Hematopoietic multipotent progenitor cell treated with erythropoietin and hydrocortisone succinate and interleukin-3 and kit ligand, for 15 days (in vitro differentiated cells): ENCODE measurements around the gene CAMK2G.

Experiments used
- DNase-seq: peaks from one replicate; pipeline ENCODE4 v3.0.0-alpha.2; 2015; ENCODE audit warnings: low spot score

The CAMK2G gene

DNA sequence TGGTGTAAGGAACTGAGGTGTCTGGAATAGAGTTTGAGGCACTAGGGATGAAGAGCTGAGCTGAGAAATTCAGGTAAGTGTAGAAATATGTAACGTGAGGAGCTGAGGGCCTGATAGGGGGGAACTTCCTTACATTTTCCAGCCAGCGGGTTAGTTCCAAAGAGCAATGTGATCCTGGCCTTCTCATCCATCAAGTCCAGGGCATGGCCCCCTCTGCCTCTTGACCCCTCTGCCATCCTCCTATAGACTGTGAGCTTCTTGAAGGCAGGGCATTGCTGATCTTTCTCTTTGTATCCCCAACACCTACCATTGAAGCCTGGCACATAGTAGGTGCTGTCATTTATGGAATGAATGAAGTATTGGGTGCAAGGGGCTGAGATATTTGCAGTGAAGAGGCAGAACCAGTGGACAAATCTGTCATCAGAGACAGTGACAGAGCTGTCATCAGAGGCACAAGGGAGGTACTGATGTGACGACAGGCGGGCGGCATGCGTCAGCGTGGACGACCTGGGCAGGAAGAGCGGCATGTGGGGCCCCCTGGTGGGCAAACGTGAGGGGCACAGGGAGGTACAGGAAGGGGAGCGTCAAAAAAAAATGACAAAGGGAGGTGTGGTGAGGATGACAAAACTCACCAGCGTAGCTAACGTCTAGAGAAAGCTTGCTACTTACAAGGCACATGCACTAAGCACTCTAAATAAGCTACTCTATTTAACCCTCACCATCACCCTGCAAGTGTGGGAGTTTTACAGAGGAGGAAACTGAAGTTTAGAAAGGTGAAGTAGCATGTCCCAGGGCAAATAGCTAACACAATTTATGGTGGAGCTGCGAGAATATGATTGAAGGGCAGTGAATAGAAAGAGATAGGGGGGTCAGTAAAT is 5.2 kb upstream of the CAMK2G start:
- DNase-seq: peak; percentile 89

DNA sequence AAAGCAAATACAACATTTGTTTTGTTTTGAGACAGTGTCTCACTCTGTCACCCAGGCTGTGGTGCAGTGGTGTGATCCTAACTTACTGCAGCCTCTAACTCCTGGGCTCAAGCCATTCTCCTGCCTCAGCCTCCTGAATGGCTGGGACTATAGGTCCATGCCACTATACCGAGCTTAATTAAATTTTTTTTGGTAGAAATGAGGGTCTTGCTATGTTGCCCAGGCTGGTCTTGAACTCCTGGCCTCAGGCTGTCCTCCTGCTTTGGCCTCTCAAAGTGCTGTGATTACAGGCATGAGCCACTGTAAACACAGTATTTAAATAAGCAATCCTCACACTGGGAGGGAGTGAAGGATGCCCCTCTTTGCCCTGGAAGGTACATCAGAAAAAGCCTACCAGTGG is 4.0 kb upstream of the CAMK2G start:
- DNase-seq: no peak

DNA sequence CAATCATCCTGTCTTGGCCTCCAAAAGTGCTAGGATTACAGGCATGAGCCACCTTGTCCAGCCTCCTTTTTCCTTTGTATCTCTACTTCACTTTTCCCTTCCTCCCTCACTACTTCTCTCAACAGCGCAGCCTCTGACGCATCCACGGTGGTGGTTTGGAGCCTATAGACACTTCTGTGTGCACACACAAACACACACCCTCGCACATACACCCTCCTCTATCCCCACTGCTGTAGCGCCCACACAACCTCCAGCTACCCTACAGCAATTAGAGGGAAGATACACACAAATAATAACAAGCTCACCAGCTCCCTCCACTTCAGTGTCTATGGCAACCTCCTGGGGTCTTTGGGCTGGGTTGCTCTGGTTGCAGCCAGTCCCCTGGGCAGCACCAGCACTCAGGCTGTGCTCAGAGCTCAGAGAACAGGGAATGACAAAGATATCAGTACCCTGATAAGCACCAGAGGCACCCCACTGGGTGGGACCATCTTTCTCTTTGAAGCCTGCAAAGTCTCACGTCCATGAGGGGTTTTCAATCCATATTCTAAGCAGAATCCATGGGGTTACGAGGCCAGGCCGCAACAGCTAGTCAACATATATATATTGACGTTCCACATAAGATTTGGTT is 3.3 kb upstream of the CAMK2G start:
- DNase-seq: no peak

- no peak for DNase-seq
Observed at GRCh38 chr10:73876971-73877370, 2.6 kb upstream of the CAMK2G start.

DNA sequence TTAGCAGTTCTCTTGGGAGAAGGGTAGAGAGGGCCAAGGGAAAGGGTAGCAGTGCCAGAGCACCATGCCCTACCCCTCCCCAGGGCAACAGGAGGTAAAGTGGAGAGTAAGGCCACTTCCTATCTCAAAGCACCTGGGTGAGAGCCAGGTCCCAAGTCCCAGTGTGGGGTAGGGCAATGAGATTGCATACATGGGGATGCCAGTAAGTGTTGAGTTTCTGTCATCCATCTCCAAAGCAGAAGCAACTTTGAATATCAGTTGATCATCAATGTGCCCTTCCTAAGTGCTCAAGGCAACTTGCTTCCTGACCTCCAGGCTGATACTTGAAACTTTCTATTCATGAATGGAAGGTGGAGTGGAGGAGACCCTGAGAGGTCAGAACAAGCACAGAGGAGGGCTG is 2.2 kb upstream of the CAMK2G start:
- no peak for DNase-seq

DNA sequence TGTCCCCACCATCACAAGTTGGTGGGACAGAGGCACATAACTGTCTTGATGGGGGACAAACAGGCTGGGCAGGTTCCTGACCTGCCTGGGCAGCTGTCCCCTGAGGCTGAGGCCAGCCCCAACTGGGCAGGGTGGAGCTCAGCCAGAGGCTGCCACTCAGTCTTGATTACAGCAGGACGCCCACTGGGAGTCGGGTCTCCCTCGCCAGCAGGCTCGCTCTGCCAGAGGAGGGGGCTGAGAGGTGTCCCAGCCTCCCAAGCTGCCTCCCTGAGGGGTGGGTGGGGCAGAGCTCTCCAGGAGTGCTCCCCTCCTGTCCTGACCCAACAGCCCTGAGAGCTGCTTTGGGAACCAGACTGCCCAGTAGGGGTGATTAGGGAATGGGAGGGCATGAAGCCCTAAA is 1.8 kb upstream of the CAMK2G start:
- no peak for DNase-seq

DNA sequence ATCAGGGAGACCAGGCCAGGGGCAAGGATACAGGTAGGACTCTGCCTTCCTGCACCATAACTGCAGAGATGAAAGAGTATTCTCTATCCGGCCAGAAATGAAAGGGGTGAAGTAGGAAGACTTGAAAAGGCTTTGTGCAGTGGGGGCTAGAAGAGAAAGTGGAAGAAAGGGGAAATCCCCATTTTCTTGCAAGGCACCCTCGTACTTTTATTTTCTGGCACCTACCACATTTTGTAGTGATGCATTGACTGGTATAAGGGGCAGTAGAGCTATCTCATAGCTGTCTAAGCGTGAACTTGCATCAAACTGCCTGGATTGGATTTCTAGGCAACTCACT is 752 bp upstream of the CAMK2G start:
- DNase-seq: no peak

- no peak for DNase-seq
Observed at GRCh38 chr10:73873838-73874215, 528 bp downstream of the CAMK2G start.

- DNase-seq: no peak
Observed at GRCh38 chr10:73873142-73873837, 1.1 kb downstream of the CAMK2G start.

DNA sequence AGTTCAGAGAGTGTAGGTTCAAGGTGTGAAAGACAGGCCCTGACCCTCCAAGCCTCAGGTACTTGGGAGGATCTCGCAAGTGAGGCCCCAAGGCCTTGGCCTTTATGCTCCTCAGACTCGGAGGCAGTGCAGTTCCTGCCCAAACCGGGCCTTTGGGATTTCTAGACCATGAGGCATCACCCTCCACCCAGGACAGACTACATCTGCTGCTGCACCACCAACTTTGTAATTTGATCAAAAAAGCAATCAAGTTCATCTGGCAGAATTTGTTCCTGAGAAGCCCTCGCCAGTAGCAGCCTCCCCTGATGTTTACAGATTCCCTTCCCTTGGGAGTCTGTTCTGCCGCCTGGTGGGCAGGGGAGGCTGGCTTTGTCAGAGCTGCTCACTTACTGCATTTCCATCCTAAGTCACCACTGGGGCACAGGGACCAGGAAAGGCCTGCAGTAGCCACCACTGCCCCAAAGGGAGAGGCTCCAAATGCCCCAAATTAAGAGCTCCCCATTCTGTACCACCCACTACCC is 2.1 kb downstream of the CAMK2G start:
- DNase-seq: no peak

GRCh38 chr10:73871295-73872189 is 2.8 kb downstream of the CAMK2G start:
- no peak for DNase-seq

DNA sequence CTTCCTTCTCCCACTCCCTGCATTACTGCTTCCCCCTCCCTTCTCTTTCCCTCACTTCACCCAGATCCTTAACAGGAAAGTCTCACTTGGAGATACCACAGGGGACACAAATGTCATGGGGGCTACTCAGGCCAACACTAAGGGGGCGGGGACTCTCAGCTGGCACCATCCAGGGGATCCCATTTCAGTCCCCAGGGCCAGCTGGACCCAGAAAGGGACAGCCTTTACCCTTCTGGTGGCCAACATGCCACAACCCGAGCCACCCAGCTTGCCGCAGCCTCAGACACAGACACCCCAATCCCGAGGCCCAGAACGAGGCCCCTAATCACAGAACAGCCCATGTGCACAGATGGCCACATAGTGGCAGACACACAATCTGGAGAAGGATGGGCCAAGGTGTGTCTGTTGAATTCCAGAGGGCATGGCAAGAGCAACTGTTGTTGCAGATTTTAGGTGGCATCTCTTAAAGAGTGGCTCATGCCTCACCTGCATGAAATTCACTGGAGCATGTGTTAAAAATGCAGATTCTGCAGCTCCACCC is 5.6 kb downstream of the CAMK2G start:
- no peak for DNase-seq

DNA sequence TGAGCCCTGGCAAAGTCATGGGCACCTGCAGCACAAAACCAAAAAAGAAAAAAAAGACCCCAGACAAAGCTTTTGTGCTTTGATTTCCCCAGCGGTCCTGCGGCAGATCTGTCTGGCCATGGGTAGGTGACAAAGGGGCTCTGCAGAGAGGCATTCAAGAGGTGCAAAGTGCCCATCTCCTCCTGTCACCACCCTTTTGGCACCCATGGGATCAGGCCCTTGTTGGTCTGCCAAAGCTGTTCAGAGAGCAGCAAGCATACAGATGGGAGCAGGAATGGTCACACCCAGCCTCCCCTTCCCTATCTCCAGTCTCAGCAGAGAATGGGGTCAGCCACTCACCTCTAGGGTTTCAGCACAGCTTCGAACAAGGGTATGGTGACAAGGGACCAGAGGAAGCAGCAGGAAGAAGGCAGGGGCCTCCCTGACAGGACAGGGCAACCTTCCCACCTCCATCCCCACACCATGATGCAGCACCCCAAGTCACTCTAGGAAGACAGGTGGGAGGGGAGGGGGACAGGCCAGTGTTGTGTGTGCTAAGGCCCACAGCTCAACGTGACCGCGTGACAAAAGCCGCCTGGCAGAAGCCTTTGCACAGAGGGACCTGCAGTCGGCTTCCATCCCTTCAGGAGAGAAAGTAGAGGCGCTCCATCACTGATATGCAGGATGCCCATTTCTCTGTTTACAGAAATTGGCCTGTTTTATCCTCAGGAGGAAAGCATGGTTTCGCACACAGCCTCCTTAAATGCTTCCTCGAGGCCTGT is 6.3 kb downstream of the CAMK2G start:
- DNase-seq: no peak

GRCh38 chr10:73867126-73867807 is 7.1 kb downstream of the CAMK2G start:
- DNase-seq: no peak

GRCh38 chr10:73866621-73867020 is 7.7 kb downstream of the CAMK2G start:
- no peak for DNase-seq

- no peak for DNase-seq
Observed at GRCh38 chr10:73865459-73866442, 8.6 kb downstream of the CAMK2G start.

- no peak for DNase-seq
Observed at GRCh38 chr10:73865107-73865458, 9.3 kb downstream of the CAMK2G start.

- DNase-seq: no peak
Observed at GRCh38 chr10:73864229-73864628, 10.1 kb downstream of the CAMK2G start.
